Suprapubic skin (tissue), 4 donors: ENCODE data around the gene PLAAT2. TPM values are rescaled to one million over a fixed set of nuclear protein-coding genes. Genes with fewer than 3 reads are reported as not detected.

Experiments
- DNase-seq, 2 donors: peaks; one replicate each; pipeline ENCODE4 v3.0.0-alpha.2; 2019; ENCODE audit warnings: low spot score in 2 of 2
- H3K27ac ChIP-seq: fragments of 200-600 bp; sonication (generic); one replicate; pipeline ENCODE4 v1.5.1; 2019
- H3K27me3 ChIP-seq: fragments of 200-600 bp; sonication (generic); one replicate; pipeline ENCODE4 v1.5.1; 2019
- H3K36me3 ChIP-seq: fragments of 200-600 bp; sonication (generic); one replicate; pipeline ENCODE4 v1.5.1; 2019
- H3K4me1 ChIP-seq: fragments of 200-600 bp; sonication (generic); one replicate; pipeline ENCODE4 v1.5.1; 2019
- H3K4me3 ChIP-seq: fragments of 200-600 bp; sonication (generic); one replicate; pipeline ENCODE4 v1.5.1; 2019; ENCODE audit warnings: mild to moderate bottlenecking
- H3K9me3 ChIP-seq: fragments of 200-600 bp; sonication (generic); one replicate; pipeline ENCODE4 v1.5.1; 2019
- CTCF ChIP-seq, 2 donors: fragments of 200-600 bp in 1 of 2; fragments of 450-650 bp in 1 of 2; sonication (generic) in 1 of 2; IDR thresholded peaks; one replicate each; pipeline ENCODE4 v1.5.1; 2016 to 2019; ENCODE audit warnings: antibody characterized with exemption in 2 of 2, mild to moderate bottlenecking in 1 of 2, moderate library complexity in 1 of 2
- EP300 ChIP-seq: sonication (generic); formaldehyde crosslinking; IDR thresholded peaks from one replicate; pipeline ENCODE4 v1.6.1; 2017; ENCODE audit warnings: antibody characterized with exemption
- POLR2A ChIP-seq, 2 donors: fragments of 450-650 bp; IDR thresholded peaks; one replicate each; pipeline ENCODE4 v1.6.1; 2017; ENCODE audit warnings: antibody characterized with exemption in 2 of 2, mild to moderate bottlenecking in 2 of 2, moderate library complexity in 2 of 2
- POLR2AphosphoS5 ChIP-seq, 3 donors: sonication (generic); formaldehyde crosslinking; IDR thresholded peaks; one replicate each; pipeline ENCODE4 v1.6.1; 2017; ENCODE audit warnings: antibody characterized with exemption in 3 of 3
- WGBS: methylation state at CpG from one replicate; pipeline ENCODE4 v1.1.5; 2018; 5-methylcytosine and 5-hydroxymethylcytosine counted together
- total RNA-seq, 4 donors: library from RNA; depleted of rRNA; stranded (reverse); fragments of >200 nt; gene quantifications; one replicate each; pipeline ENCODE4 v1.1.0, GENCODE V29; 2016

PLAAT2 gene
- total RNA-seq, 4 donors from 2014 or later, result not detected

GRCh38 chr11:63504933-63505586 is 58.1 kb downstream of the PLAAT2 start:
- Histone ChIP-seq H3K36me3 (no peaks in the 10 kb centered on the region), H3K27me3 (no peaks in the 10 kb centered on the region), H3K4me3 (no peak overlapping the region), H3K4me1 (no peaks in the 10 kb centered on the region), H3K9me3 (peaks cover 4% of the 10 kb centered on the region), H3K27ac (no peak overlapping the region)
- no peak for DNase-seq
- TF ChIP-seq EP300 (no peak), CTCF (IDR thresholded peaks at IDR 0.05) (no peak), POLR2AphosphoS5 (IDR thresholded peaks at IDR 0.05) (no peak), POLR2A (IDR thresholded peaks at IDR 0.05) (no peak)
- 70% methylated on average over 4 of the region's 4 CpGs for WGBS

- 87% methylated on average over 1 of the region's 1 CpG for WGBS
- Histone ChIP-seq H3K9me3 (peaks cover 8% of the 10 kb centered on the region), H3K4me1 (no peaks in the 10 kb centered on the region), H3K27me3 (no peaks in the 10 kb centered on the region), H3K27ac (no peak overlapping the region), H3K4me3 (no peak overlapping the region), H3K36me3 (no peaks in the 10 kb centered on the region)
- DNase-seq, result no peak
- TF ChIP-seq POLR2AphosphoS5 (IDR thresholded peaks at IDR 0.05) (no peak), POLR2A (IDR thresholded peaks at IDR 0.05) (no peak), EP300 (no peak), CTCF (IDR thresholded peaks at IDR 0.05) (no peak)
These were observed 59.1 kb downstream of the PLAAT2 start for GRCh38 chr11:63504054-63504453.

GRCh38 chr11:63503492-63503891 is 59.7 kb downstream of the PLAAT2 start:
- TF ChIP-seq POLR2AphosphoS5 (IDR thresholded peaks at IDR 0.05) (no peak), POLR2A (IDR thresholded peaks at IDR 0.05) (no peak), EP300 (no peak), CTCF (IDR thresholded peaks at IDR 0.05) (no peak)
- Histone ChIP-seq H3K9me3 (peaks cover 8% of the 10 kb centered on the region), H3K36me3 (no peaks in the 10 kb centered on the region), H3K27ac (no peak overlapping the region), H3K4me3 (no peak overlapping the region), H3K27me3 (no peaks in the 10 kb centered on the region), H3K4me1 (no peaks in the 10 kb centered on the region)
- no peak for DNase-seq
- WGBS, result 85% methylated on average over 6 of the region's 6 CpGs

Other genes with a start within 250 kb of the PLAAT2 start
- gene SLC22A9, start 193.6 kb downstream of the PLAAT2 start, total RNA-seq, result not detected
- gene PLAAT5, start 72.2 kb downstream of the PLAAT2 start, total RNA-seq, result 1 to 10 TPM in 3 of 4 donors, under 1 TPM in 1; 0.38 to 9.9 (median 2.4) TPM
- 1 to 10 TPM in 2 of 4 donors, under 1 TPM in 1, not detected in 1; 0.76 to 6.3 (median 2.3) TPM for gene LGALS12, start 57.3 kb downstream of the PLAAT2 start, total RNA-seq
- 10 to 100 TPM in 1 of 4 donors, 1 to 10 TPM in 2, not detected in 1; 3.3 to 14.1 (median 4.6) TPM for gene PLAAT4, start 26.6 kb downstream of the PLAAT2 start, total RNA-seq
- gene PLAAT3, start 51.1 kb upstream of the PLAAT2 start, total RNA-seq, result 10 to 100 TPM in 3 of 4 donors, 1 to 10 TPM in 1; 7.1 to 14.2 (median 10.2) TPM
- 10 to 100 TPM; 72.2 to 89.0 (median 80.9) TPM for gene ATL3, start 108.0 kb upstream of the PLAAT2 start, total RNA-seq
- 100 to 1,000 TPM; 161 to 221 (median 193) TPM for gene RTN3, start 118.1 kb upstream of the PLAAT2 start, total RNA-seq
- gene ZFTA, start 205.4 kb upstream of the PLAAT2 start, total RNA-seq, result 1 to 10 TPM; 3.3 to 5.0 (median 4.8) TPM